Renal cortical epithelial cell (primary cell): ENCODE results near the gene AXL. TPM values are rescaled to one million over a fixed set of nuclear protein-coding genes. Genes with fewer than 3 reads are reported as not detected.

ENCODE experiments used
- DNase-seq: peaks from one replicate; pipeline ENCODE4 v3.0.0-alpha.2; 2011; ENCODE audit warnings: low read depth
- total RNA-seq: library from RNA; depleted of rRNA; stranded (reverse); fragments of >200 nt; gene quantifications from 2 replicates; pipeline ENCODE4 v1.2.3, GENCODE V29; 2014

The AXL gene
- total RNA-seq, 1 donor from 2014 or later = 220 TPM

DNA sequence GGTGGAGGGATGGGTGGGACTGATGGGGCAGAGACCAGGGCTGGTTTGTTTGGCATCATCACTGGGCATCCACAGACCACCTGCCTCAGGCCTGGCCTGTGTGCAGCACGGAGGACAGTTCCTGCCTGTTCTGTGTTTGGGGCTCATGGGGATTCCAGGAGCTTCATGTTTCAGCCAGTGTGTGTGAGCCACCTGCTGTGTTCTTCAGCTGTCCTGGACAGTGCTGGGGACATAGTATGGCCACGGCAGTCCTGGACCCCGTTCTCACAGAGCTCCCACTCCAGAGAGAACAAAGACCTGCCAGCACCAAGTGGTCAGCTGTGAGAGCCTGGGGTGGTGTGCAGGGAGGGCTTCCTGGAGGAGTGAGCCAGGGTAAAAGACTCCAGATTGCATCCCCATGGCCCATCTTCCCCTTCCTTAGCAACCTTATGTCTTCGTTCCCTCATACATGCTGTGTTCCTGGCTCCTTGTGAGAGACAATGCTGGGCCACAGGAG lies 89.0 kb downstream of the AXL start:
- DNase-seq = no peak

- DNase-seq = peak; percentile 82
These were observed 89.6 kb downstream of the AXL start for GRCh38 chr19:41308450-41309179.

DNA sequence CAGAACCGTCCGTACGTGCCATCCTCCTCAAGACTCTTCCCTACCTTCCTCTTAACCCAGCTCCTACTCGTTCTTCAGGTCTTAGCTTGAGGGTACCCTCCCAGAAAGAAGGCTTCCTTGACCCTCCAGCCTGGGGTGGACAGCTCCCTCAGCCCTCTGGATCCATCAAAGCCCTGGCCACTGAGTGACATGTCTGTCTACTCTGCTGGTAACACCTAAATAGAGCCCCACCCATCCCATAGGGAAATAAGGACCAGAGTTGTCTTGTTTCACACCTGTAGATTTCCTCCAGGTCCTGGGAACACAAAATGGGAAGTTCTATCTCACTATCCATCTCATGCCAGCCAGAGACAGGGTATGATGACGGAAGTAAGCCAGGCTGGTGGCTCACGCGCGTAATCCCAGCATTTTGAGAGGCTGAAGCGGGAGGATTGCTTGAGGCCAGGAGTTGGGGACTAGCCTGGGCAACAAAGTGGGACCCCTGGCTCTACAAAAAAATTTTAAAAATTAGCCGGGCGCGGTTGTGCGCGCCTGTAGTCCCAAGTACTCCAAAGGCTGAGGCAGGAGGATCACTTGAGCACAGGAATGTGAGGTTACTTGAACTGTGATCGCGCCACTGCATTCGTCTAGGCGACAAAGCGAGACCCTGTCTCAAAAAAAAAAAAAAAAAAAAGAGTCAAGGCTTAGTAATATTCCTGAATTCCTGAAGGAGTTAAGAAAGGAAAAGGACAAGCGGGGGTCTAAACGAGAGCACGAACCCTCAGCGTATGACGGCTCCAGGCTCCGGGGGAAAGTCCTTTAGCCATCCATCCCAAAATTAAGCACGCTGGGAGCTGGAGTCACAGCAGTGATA lies 90.4 kb downstream of the AXL start:
- peak; percentile 25 for DNase-seq

DNA sequence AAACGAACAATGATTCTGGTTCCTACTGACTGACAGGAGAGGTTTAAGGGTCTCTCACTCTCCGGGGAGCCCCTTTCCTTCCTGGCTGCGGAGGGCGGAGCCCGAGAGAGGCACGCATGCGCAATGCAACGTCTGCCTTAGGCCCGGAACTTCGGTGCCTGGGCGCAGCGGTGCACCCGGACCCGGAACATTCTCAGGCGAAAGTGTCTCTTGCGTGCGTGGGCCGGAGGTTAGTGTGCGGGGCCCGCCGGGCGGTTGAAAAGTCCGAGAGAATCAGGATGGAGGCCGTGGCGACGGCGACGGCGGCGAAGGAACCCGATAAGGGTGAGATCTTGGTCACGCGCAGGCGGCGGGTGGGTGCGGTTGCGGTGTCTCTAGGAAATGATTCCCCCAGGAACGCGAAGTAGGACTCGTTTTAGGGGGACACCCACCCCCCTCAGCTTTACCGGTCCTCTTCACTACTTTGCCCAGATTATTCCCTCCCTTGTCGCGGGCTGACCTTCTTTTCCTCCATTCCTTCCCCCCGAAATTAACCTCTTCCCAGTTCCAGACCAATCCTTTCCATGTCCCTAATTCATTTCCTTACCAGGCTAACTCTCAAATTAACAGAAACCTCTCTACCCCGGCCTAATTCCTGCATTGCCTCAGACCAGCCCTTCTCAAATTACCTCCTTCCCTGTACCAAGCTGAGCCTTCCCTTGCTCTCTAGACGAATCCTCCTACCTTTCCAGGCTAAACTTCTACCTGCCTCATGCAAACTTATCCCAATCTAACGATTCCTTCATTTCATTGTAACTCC lies 91.2 kb downstream of the AXL start, which contains the start of gene CCDC97:
TSS of gene CCDC97 (plus strand) at position 140 of the 799 bp plus-strand sequence. CDS start at position 279, 139 bp downstream.
- peak; percentile 62 for DNase-seq

- DNase-seq = peak; percentile 13
These were observed 92.0 kb downstream of the AXL start for GRCh38 chr19:41311072-41311471.

Other genes with a start within 250 kb of the AXL start
- 0.05 TPM in 1 of 2 replicates, not detected in the other for gene CYP2B6, start 227.9 kb upstream of the AXL start, total RNA-seq
- not detected in 2 replicates for gene CYP2A13, start 130.8 kb upstream of the AXL start, total RNA-seq
- not detected in 2 replicates for gene CYP2F1, start 104.8 kb upstream of the AXL start, total RNA-seq
- gene CYP2S1, start 26.0 kb upstream of the AXL start, total RNA-seq = 2.2 and 3.1 TPM in 2 replicates
- gene HNRNPUL1, start 45.1 kb downstream of the AXL start, total RNA-seq = 68.1 and 131 TPM in 2 replicates
- 5.2 and 15.0 TPM in 2 replicates for gene CCDC97, start 90.9 kb downstream of the AXL start, total RNA-seq
- 4.9 and 44.8 TPM in 2 replicates for gene TGFB1, start 134.7 kb downstream of the AXL start, total RNA-seq
- 7.4 and 10.1 TPM in 2 replicates for gene B9D2, start 144.9 kb downstream of the AXL start, total RNA-seq
- gene TMEM91, start 157.3 kb downstream of the AXL start, total RNA-seq = 3.0 and 9.0 TPM in 2 replicates
- 5.2 and 8.2 TPM in 2 replicates for gene EXOSC5, start 178.1 kb downstream of the AXL start, total RNA-seq
- gene BCKDHA, start 178.6 kb downstream of the AXL start, total RNA-seq = 35.9 and 73.1 TPM in 2 replicates
- gene B3GNT8, start 208.2 kb downstream of the AXL start, total RNA-seq = 0.87 and 2.1 TPM in 2 replicates
- gene DMAC2, start 220.7 kb downstream of the AXL start, total RNA-seq = 39.8 and 58.4 TPM in 2 replicates
- not detected in 2 replicates for gene ERICH4, start 223.9 kb downstream of the AXL start, total RNA-seq